Measurements from ENCODE around the gene DPP4.

GRCh38 chr2:161947836-161948235 is 126.2 kb downstream of the DPP4 start:
- TF ChIP-seq POLR2A (IDR thresholded peaks at IDR 0.05) (no peak), POLR2AphosphoS5 (IDR thresholded peaks at IDR 0.05) (no peak)
